GM21717 (cell line): ENCODE measurements around the gene PRR36.

ENCODE experiments used
- ATAC-seq: cut with Tn5 transposase; IDR thresholded peaks from one replicate; pipeline ENCODE4 v1.9.1; 2021; ENCODE audit warnings: mild to moderate bottlenecking, moderate library complexity; ENCODE audit not compliant: unreplicated experiment

The PRR36 gene

DNA sequence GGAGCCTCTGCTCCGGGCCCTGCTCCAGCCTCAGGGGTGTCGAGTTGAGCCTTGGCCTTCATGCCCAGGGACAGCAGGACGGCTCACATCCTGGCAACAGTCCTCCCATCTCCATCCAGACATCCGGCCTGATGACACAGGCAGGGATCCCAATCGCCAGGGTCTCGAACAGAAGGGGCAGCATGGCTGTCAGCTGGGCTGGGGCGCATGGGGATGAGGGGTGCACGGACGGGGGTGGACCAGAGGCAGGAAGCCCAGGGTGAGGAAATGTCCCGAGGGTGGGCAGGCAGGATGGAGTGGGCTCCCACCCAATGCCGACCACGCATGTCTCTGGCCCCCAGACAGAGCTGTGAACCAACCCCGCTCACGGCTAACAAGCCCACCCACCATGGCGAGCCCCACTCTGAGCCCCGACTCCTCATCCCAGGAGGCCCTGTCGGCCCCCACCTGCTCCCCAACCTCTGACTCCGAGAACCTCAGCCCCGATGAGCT, 28.0 kb downstream of the PRR36 start:
- ATAC-seq, result no peak

GRCh38 chr19:7845390-7846154, 28.6 kb downstream of the PRR36 start:
- ATAC-seq, result no peak

DNA sequence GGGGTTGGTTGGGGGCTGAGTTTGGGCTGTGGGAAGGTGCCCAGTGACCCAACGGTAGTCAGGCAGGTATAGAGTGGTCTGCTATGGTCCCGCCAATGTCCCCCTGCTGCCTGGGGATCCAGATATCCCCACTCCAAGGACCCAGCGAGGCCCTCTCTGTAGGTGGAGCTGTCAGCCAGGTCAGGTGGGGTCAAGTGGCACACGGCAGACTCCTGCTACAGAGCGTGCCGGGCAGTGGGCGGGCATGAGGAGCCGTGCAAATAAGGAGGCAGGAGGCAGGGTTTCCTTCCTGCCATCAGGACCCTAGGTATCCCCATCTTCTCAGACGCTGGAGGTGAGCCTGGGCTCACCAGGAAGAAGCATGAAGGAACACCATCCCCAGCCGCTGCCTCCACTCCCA, 29.2 kb downstream of the PRR36 start:
- no peak for ATAC-seq

DNA sequence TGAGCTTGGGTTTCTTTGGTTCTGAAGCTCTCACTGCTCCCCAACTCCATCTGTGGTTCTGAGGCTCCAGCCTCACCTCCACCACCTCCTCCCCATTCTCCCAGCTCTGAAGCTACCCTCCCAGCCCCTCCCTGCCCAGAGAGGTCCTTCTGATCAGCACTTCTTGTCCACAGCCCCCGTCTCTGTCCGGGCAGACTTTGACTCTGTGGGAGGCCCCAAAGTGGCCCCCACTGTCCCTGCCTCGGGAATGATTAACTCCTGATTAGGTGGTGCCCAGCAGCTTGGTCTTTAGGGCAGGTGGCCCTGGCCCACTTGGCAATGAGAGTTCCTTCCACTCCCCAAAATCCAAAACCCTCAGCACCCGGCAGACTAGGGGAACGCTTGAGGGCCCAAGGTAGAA, 29.8 kb downstream of the PRR36 start:
- no peak for ATAC-seq

DNA sequence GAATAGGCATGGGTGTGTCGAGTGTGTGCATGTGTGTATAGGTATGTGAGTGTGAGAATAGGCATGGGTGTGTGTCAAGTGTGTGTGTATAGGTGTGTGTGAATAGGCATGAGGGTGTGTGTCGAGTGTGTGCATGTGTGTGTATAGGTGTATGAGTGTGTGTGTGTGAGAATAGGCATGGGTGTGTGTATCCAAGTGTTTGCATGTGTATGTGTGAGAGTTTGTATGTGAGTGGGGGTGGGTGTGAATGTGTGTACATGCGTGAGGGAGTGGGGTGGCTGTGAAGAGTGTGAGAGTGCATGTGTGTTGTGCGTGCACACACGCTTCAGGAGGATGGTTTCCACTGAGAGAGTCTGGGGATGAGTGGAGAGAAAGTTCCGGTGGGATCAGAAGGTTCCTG, 30.7 kb downstream of the PRR36 start:
- ATAC-seq, result no peak

DNA sequence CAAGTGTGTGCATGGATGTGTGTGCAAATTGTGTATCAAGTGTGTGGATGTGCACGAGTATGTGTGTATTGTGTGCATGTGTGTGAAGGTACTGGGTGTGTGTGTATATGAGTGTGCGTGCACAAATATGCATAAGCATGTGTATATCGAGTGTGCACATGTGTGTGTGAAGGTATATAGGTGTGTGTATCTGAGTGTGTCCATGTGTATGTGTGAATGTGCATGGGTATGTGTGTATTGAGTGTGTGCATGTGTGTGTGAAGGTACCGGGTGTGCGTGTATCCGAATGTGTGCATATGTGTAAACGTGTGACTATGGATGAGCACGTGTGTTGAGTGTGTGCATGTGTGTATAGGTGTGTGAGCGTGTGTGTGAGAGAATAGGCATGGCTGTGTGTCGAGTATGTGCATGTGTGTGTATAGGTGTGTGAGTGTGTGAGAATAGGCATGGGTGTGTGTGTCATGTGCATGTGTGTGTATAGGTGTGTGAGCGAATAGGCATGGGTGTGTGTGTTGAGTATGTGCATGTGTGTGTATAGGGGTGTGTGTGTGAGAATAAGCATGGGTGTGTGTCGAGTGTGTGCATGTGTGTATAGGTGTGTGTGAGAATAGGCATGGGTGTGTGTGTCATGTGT, 31.4 kb downstream of the PRR36 start:
- no peak for ATAC-seq

GRCh38 chr19:7841751-7842660, 32.2 kb downstream of the PRR36 start:
- no peak for ATAC-seq

- no peak for ATAC-seq
These were observed 33.6 kb downstream of the PRR36 start for GRCh38 chr19:7840629-7841028.

GRCh38 chr19:7839476-7839875, 34.7 kb downstream of the PRR36 start:
- ATAC-seq, result no peak

DNA sequence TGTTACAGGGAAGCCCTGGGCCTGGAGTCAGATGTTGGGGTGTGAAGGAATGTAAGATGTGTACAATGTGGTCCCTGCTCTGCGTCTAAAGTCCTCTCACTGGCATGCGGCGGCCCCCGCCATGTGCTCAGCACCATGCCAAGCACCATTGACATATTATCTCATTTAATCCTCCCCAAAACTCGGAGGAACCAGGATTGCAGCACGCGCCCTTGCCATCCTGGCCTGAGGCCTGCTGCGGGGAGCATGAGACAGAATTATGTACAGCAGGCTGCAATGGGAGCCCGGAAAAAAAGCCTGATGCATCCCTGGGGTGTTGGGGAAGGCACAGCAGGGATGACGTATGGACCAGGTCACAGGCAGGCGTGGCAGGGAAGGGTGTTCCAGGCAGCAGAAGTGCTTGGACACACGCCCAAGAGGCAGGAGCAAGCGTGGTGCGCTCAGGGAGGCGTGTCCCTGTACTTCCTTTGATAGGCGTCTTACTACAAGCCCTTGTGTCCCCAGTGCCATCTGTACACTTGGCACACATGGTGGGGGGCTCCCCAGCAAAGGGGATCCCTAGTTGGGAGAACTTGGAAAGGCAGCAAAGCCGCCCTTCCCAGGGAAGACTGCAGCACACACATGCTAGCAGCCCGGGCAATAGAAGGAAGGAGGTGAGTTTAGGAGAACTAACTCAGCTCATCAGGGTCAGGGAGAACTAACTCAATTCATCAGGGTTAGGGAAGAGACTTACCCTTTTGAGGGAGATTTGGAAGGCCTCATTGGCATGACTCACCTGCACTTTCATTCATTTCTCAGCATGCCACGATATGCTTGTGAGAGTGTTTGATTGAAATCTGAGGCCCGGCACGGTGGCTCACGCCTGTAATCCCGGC, 40.7 kb downstream of the PRR36 start:
- ATAC-seq, result no peak

DNA sequence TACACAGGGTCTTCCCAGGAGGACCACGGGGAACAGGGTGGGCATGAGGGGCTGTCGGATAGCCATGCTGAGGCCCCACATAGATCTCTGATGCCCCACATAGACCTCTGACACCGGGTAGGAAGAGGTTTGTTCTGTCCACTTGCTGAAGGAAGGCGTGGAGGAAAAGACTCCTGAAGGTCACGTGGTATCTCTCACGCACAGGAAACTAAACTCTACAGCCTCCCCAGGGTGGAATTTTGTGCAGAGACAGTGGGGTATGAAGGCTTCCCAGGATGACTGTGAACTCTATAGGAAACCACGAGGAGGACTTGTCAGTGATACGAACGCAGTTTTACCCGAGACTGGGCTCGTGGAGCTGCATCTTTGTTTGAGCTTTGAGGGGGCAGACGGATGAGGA, 41.4 kb downstream of the PRR36 start:
- no peak for ATAC-seq

GRCh38 chr19:7832009-7832408, 42.2 kb downstream of the PRR36 start:
- ATAC-seq, result no peak

DNA sequence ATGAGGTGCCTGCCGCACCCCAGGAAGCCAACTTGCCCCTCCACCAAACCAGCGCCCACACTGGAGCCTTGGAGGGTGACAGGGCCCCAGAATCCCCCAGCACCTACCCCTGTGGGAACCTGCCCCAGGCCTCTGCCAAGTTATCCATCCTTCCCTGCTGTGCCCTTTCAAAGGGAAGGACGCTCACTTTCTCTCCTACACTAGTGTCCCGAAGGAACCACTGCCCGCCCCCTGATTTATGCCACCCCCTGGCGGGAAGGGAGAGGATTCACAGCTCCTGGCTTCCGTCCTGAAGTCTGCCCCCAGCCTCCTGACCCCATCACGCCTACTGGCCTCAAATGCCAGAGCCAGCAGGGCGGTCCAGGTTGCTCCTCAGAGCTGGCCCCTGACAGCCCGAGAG, 42.7 kb downstream of the PRR36 start:
- ATAC-seq, result no peak

DNA sequence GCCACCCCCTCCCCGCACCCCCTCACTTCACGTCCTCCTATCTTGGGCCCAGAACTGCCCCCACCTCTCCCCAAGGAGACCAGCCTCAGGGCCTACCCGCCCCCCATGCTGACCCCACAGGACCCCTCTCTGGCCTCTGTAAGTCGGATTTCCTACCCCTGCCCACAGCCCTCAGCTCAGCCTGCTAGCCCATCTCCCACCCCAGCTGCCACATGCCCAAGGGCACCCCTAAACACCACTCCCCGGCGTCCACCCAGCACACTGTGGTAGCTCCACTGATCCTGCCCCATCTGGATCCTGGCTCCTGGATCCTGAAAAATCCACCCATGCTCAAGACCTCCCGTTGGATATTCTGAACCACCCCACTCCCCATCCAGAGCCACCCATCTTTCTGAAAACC, 43.4 kb downstream of the PRR36 start:
- ATAC-seq, result no peak

DNA sequence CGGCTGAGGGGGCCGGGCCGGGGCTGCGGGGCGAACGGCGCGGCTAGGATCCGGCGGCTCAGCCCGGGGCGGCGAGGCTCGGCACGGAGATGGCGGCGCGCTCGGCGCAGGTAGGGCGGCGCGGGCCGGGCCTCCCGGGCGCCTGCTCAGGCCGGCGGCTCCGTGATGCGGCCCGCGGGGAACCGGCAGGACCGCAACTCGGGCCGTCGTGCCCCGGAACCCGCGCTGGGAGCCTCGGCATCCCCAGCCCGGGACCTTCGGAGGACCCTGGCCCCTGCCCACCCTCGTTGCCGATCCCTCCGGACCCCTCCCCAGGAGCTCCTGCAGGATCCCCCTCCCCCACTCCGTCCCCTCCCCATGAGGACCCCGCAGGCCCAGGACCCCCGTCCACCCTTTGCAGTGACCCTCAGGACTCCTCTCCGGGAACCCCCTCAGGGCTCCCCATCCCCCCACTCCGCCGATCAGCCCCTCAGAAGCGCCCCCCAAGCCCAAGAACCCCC, 43.9 kb downstream of the PRR36 start:
- ATAC-seq, result no peak

DNA sequence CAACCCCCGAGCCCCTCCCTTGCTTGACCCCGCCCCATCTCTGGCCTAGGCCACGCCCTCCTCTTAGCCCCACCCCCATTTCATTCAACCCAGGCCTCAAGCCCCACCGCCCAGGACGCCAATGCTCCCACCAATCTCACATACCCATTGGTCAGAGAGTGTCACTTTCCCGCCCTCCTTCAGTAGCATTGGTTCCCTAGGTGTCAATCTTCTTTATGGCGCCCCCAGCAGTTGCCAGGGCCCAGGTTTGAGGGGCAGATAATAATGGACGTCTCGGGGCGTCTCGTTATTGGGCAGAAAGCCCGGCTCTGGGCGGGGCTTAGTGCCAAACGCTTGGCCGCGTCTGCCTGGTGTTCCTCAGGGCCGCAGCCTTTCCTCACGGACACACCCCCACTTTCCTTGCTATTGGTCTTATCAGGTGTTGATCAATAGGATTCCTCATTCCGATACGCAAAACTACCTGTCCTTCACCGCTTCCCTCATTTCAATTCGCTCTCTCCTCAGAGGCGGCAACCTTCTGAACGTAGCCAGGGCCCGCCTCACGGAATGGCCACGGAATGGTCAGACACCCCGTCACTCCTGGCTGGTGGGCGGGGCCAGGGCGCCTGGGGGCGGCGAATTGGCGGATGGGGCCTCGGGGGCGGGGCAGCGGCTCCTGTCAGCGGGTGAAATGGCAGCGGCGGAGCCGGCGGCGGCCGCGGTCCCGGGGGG, 44.5 kb downstream of the PRR36 start, which contains the start of gene EVI5L:
TSS of gene EVI5L (plus strand) at position 658 of the 711 bp plus-strand sequence. CDS start 16,325 bp downstream, outside the sequence.
- peak; percentile 75 for ATAC-seq

- ATAC-seq, result no peak
These were observed 45.0 kb downstream of the PRR36 start for GRCh38 chr19:7829166-7829520.

DNA sequence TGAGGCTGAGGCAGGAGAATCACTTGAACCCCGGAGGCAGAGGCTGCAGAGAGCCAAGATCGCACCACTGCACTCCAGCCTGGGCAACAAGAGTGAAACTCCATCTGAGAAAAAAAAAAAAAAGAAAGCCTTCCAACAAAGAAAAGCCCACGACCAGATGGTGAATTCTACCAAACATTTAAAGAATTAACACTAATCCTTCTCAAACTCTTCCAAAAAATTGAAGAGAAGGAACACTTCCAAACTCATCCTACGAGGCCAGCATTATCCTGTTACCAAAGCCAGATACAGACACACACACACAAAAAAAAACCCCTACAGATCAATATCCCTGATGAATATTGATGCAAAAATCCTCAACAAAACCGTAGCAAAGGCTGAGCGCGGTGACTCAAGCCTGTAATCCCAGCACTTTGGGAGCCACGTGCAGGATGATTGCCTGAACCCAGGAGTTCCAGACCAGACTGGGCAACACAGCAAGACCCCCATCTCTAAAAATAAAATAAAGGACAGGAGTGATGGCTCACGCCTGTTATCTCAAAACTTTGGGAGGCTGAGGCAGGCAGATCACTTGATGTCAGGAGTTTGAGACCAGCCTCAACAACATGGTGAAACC, 50.4 kb downstream of the PRR36 start:
- no peak for ATAC-seq

GRCh38 chr19:7822910-7823515, 51.2 kb downstream of the PRR36 start:
- ATAC-seq, result no peak
